HG03280 (cell line): ENCODE data around the gene GPHN.
"Not testable (repeated sequence)": the region's sequence is repeated elsewhere in the genome, so short reads cannot be mapped to it uniquely, and the experiment has no call there.

Source experiments
- ATAC-seq: cut with Tn5 transposase; IDR thresholded peaks from one replicate; pipeline ENCODE4 v1.9.1; 2021; ENCODE audit warnings: mild to moderate bottlenecking, moderate library complexity; ENCODE audit not compliant: unreplicated experiment

The GPHN gene

GRCh38 chr14:67018720-67019119, 510.8 kb downstream of the GPHN start:
- no peak for ATAC-seq

- ATAC-seq: no peak
Measured at GRCh38 chr14:67019796-67020195, 511.8 kb downstream of the GPHN start.

- no peak for ATAC-seq
Measured at GRCh38 chr14:67031920-67032774, 524.2 kb downstream of the GPHN start.

- no peak for ATAC-seq
Measured at GRCh38 chr14:67045440-67045839, 537.5 kb downstream of the GPHN start.

- no peak for ATAC-seq
Measured at GRCh38 chr14:67050896-67051295, 542.9 kb downstream of the GPHN start.

GRCh38 chr14:67056684-67057083, 548.7 kb downstream of the GPHN start:
- no peak for ATAC-seq

GRCh38 chr14:67059596-67059995, 551.6 kb downstream of the GPHN start:
- ATAC-seq: no peak

GRCh38 chr14:67060546-67060945, 552.6 kb downstream of the GPHN start:
- ATAC-seq: no peak

GRCh38 chr14:67067070-67067814, 559.3 kb downstream of the GPHN start:
- not testable (repeated sequence) for ATAC-seq

GRCh38 chr14:67068251-67068650, 560.3 kb downstream of the GPHN start:
- ATAC-seq: no peak

GRCh38 chr14:67071506-67071905, 563.6 kb downstream of the GPHN start:
- ATAC-seq: no peak

- ATAC-seq: no peak
Measured at GRCh38 chr14:67077921-67078320, 570.0 kb downstream of the GPHN start.

- no peak for ATAC-seq
Measured at GRCh38 chr14:67079846-67080245, 571.9 kb downstream of the GPHN start.

- ATAC-seq: no peak
Measured at GRCh38 chr14:67108230-67108629, 600.3 kb downstream of the GPHN start.

GRCh38 chr14:67111022-67111421, 603.1 kb downstream of the GPHN start:
- ATAC-seq: no peak

- ATAC-seq: no peak
Measured at GRCh38 chr14:67112344-67112743, 604.4 kb downstream of the GPHN start.

GRCh38 chr14:67127174-67127573, 619.2 kb downstream of the GPHN start:
- ATAC-seq: no peak

- no peak for ATAC-seq
Measured at GRCh38 chr14:67129768-67130167, 621.8 kb downstream of the GPHN start.

GRCh38 chr14:67131691-67132090, 623.7 kb downstream of the GPHN start:
- ATAC-seq: no peak

- ATAC-seq: no peak
Measured at GRCh38 chr14:67133144-67133543, 625.2 kb downstream of the GPHN start.

- no peak for ATAC-seq
Measured at GRCh38 chr14:67133595-67134441, 625.9 kb downstream of the GPHN start.
